Activated naive CD4-positive, alpha-beta T cell treated with anti-CD3 and anti-CD28 coated beads for 36 hours (primary cell): Measurements from ENCODE around the gene ZSCAN25. TPM values are rescaled to one million over a fixed set of nuclear protein-coding genes. Genes with fewer than 3 reads are reported as not detected.

Experiments
- CTCF ChIA-PET: fragments of 350-600 bp; sonication (Branson Sonifier 250); formaldehyde crosslinking; loops from one replicate; lab custom pipeline; 2021; ENCODE audit warnings: antibody characterized with exemption; lab: Charles Lee
- DNase-seq: peaks from one replicate; pipeline ENCODE4 v3.0.0-alpha.2; 2020
- H3K27ac Mint-ChIP-seq: one replicate; pipeline ENCODE4 v1.8.0; 2021; ENCODE audit warnings: mild to moderate bottlenecking, mixed read lengths
- H3K27me3 Mint-ChIP-seq: one replicate; pipeline ENCODE4 v1.8.0; 2021; ENCODE audit warnings: low read depth, mixed read lengths
- H3K36me3 Mint-ChIP-seq: one replicate; pipeline ENCODE4 v1.8.0; 2021; ENCODE audit warnings: low read depth, mixed read lengths
- H3K4me1 Mint-ChIP-seq: one replicate; pipeline ENCODE4 v1.8.0; 2021; ENCODE audit warnings: low read depth, mixed read lengths
- H3K4me3 Mint-ChIP-seq: one replicate; pipeline ENCODE4 v1.8.0; 2021; ENCODE audit warnings: mild to moderate bottlenecking, moderate library complexity, mixed read lengths
- H3K9me3 Mint-ChIP-seq: one replicate; pipeline ENCODE4 v1.8.0; 2021; ENCODE audit warnings: mixed read lengths
- intact Hi-C: fragments of 100-400 bp; cut with micrococcal nuclease; formaldehyde crosslinking; loops from one replicate; pipeline ENCODE4 v1.15.1; 2023
- total RNA-seq, 2 experiments: library from RNA; stranded (reverse); gene quantifications; one replicate each; pipeline ENCODE4 v1.2.3, GENCODE V29; 2021

Gene ZSCAN25
- total RNA-seq, 2 experiments from 2014 or later: 20.7 to 22.3 TPM

- Mint-ChIP-seq H3K27ac (peak overlapping the region; percentile 96), H3K36me3 (peaks cover 72% of the 10 kb centered on the region), H3K4me1 (peaks cover 70% of the 10 kb centered on the region), H3K4me3 (no peak overlapping the region), H3K9me3 (no peaks in the 10 kb centered on the region), H3K27me3 (no peaks in the 10 kb centered on the region)
- CTCF ChIA-PET: interaction anchor here (1.0 kb wide), 1 partner anchor 9 kb away, joined by 3 read pairs; no protein-coding TSS in a partner anchor
- intact Hi-C loops: no loop called here
- no peak for DNase-seq
Observed at GRCh38 chr7:99621271-99621670, 4.5 kb downstream of the ZSCAN25 start.

- intact Hi-C loops: no loop called here
- no peaks in the 10 kb centered on the region for H3K9me3 Mint-ChIP-seq
- H3K4me1 Mint-ChIP-seq: peaks cover 75% of the 10 kb centered on the region
- peaks cover 79% of the 10 kb centered on the region for H3K36me3 Mint-ChIP-seq
- peak overlapping the region; percentile 96 for H3K27ac Mint-ChIP-seq
- no peak overlapping the region for H3K4me3 Mint-ChIP-seq
- no peak for DNase-seq
- no peaks in the 10 kb centered on the region for H3K27me3 Mint-ChIP-seq
- CTCF ChIA-PET: interaction anchor here (0.9 kb wide), 2 partner anchors 8 to 97 kb away, joined by 3 read pairs; no protein-coding TSS in a partner anchor
Observed at GRCh38 chr7:99622596-99622995, 5.8 kb downstream of the ZSCAN25 start.

DNA sequence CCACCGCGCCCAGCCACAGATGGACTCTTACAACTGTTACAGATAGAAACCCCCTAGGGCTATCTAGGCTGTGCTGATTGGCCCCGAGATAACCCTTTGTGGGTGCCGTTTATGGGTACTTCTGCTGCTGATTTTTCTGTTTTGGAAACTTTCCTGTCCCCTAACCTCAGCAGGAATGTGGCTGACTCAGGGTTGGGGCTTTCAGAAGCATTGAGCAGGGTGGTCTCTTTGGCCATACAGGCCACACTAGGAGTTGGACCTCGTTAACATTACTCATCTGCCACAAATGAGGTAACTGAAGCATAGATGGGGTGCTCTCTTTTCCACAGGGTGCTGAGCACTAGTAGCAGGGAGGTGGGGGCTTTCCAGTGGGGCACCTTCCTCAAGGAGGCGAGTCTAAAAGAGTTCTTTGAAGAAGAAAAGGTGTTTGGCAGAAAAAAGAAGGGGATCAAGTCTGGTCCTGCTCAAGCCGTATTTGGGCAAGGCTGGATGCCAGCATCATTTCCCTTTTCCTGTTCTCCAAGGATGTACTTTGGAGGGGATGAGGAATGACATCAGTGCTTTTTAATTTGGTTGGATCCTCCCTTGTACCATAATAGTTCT lies 6.4 kb downstream of the ZSCAN25 start:
- H3K27ac Mint-ChIP-seq: peak overlapping the region; percentile 96
- peaks cover 79% of the 10 kb centered on the region for H3K36me3 Mint-ChIP-seq
- H3K4me1 Mint-ChIP-seq: peaks cover 69% of the 10 kb centered on the region
- H3K4me3 Mint-ChIP-seq: peak overlapping the region; percentile 91
- no peaks in the 10 kb centered on the region for H3K27me3 Mint-ChIP-seq
- DNase-seq: peak; percentile 56
- H3K9me3 Mint-ChIP-seq: no peaks in the 10 kb centered on the region
- CTCF ChIA-PET: no interaction called here
- intact Hi-C loops: loop anchor here (1.0 kb wide), 1 partner anchor 14 kb away; no protein-coding TSS in a partner anchor

DNA sequence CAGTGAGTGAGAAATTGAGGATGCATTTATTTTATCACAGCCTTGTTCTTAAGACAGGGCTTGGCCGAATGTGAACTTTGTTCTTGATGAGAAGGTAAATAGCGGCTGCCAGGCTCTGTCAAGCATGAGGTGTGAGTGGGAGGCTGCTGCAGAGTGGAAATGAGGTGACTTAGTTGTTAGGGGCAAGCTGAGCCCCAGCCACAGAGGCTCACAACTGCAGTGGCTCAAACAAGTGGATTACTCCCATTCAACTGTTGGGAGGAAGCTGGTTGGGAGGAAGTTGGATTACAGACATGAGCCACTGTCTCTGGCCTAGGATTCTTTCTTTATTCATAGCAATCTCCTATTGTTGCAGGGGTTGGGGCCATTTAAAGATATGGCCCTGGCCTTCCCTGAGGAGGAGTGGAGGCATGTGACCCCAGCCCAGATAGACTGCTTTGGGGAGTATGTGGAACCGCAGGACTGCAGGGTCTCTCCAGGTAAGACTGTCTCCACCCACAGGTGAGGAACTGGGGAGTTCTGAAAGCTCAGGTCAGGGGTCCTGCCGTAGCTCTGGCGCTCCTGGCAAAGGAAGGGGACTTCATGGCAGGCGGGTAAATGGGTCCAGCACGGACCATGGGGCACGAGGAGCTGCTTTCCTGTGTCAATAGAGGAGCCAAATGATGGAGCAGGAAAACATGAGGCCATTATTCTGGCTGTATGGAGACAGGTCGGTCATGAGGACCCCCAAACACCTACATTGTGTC lies 7.1 kb downstream of the ZSCAN25 start:
- peak; percentile 67 for DNase-seq
- Mint-ChIP-seq H3K27ac (peak overlapping the region; percentile 96), H3K4me3 (peak overlapping the region; percentile 91), H3K4me1 (peaks cover 62% of the 10 kb centered on the region), H3K9me3 (no peaks in the 10 kb centered on the region), H3K27me3 (no peaks in the 10 kb centered on the region), H3K36me3 (peaks cover 79% of the 10 kb centered on the region)
- intact Hi-C loops: loop anchor here (1.0 kb wide), 3 partner anchors 8 to 152 kb away; partner anchors contain the start of genes ZNF789 and ZSCAN25
- CTCF ChIA-PET: interaction anchor here (0.7 to 1.0 kb wide), 3 partner anchors 98 to 412 kb away, joined by 3 read pairs; no protein-coding TSS in a partner anchor

DNA sequence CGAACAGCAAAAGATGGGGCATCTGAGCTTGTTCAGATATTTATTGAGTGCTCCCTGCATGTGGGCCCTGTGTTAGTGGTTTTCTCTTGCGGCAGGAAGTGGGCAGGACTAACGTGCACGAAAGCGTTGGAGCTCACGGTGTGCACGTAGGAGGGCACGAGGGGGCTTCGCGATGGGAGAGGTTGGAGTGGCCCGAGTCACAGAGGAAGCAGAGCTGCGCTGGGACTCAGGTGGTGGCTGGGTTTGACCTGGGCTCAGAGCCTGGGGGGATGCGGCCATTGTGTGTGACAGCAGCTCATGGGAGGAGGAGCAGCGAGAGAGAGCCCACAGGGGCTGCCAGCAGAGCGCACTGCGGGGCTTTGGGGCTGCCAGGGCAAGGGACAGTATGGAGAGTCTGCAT lies 7.7 kb downstream of the ZSCAN25 start:
- H3K4me1 Mint-ChIP-seq: peaks cover 59% of the 10 kb centered on the region
- H3K27ac Mint-ChIP-seq: peak overlapping the region; percentile 96
- intact Hi-C loops: loop anchor here (1.0 kb wide), 2 partner anchors 8 to 152 kb away; partner anchors contain the start of genes ZNF789 and ZSCAN25
- peak overlapping the region; percentile 91 for H3K4me3 Mint-ChIP-seq
- no peaks in the 10 kb centered on the region for H3K27me3 Mint-ChIP-seq
- peaks cover 77% of the 10 kb centered on the region for H3K36me3 Mint-ChIP-seq
- peak; percentile 87 for DNase-seq
- H3K9me3 Mint-ChIP-seq: no peaks in the 10 kb centered on the region
- CTCF ChIA-PET: interaction anchor here (0.6 to 1.0 kb wide), 5 partner anchors 99 to 411 kb away, joined by 3 to 4 read pairs (median 3); no protein-coding TSS in a partner anchor

DNA sequence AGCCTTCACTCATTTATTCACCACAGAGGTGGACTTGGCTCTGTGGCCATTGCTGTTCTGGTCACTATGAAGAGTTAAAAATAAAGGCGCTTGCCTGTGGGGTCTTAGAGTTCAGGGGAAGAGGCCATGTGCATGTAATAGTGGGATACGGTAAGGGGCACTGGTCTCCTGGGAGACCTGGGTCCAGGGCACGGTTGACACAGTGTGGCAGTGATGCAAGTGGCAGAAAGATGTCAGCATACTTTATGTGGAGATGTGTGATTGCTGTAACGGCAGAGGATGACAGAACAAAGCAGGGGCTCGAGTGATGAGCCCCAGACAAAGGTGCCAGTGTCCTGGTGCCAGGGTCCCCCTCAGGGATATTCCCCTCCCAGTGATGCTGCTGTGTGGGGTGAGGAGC lies 8.6 kb downstream of the ZSCAN25 start:
- DNase-seq: no peak
- intact Hi-C loops: no loop called here
- peaks cover 65% of the 10 kb centered on the region for H3K4me1 Mint-ChIP-seq

GRCh38 chr7:99625961-99626360 lies 9.2 kb downstream of the ZSCAN25 start:
- Mint-ChIP-seq H3K9me3 (no peaks in the 10 kb centered on the region), H3K4me1 (peaks cover 71% of the 10 kb centered on the region), H3K27ac (peak overlapping the region; percentile 96), H3K4me3 (peak overlapping the region; percentile 91), H3K36me3 (peaks cover 82% of the 10 kb centered on the region), H3K27me3 (no peaks in the 10 kb centered on the region)
- intact Hi-C loops: no loop called here
- DNase-seq: no peak
- CTCF ChIA-PET: no interaction called here

More for the DNA sequence above, 8.6 kb downstream of the ZSCAN25 start:
- Mint-ChIP-seq H3K9me3 (no peaks in the 10 kb centered on the region), H3K27me3 (no peaks in the 10 kb centered on the region), H3K36me3 (peaks cover 78% of the 10 kb centered on the region), H3K4me3 (peak overlapping the region; percentile 91), H3K27ac (peak overlapping the region; percentile 96)
- CTCF ChIA-PET: interaction anchor here (1.0 kb wide), 1 partner anchor 215 kb away, joined by 4 read pairs; no protein-coding TSS in a partner anchor

- no peak for DNase-seq
- Mint-ChIP-seq H3K4me3 (peak overlapping the region; percentile 91), H3K27me3 (no peaks in the 10 kb centered on the region), H3K9me3 (no peaks in the 10 kb centered on the region), H3K36me3 (peaks cover 81% of the 10 kb centered on the region), H3K4me1 (peaks cover 73% of the 10 kb centered on the region), H3K27ac (peak overlapping the region; percentile 96)
- intact Hi-C loops: no loop called here
- CTCF ChIA-PET: no interaction called here
Observed at GRCh38 chr7:99626661-99627060, 9.9 kb downstream of the ZSCAN25 start.

GRCh38 chr7:99627513-99627912 lies 10.8 kb downstream of the ZSCAN25 start:
- no peak overlapping the region for H3K4me3 Mint-ChIP-seq
- intact Hi-C loops: no loop called here

DNA sequence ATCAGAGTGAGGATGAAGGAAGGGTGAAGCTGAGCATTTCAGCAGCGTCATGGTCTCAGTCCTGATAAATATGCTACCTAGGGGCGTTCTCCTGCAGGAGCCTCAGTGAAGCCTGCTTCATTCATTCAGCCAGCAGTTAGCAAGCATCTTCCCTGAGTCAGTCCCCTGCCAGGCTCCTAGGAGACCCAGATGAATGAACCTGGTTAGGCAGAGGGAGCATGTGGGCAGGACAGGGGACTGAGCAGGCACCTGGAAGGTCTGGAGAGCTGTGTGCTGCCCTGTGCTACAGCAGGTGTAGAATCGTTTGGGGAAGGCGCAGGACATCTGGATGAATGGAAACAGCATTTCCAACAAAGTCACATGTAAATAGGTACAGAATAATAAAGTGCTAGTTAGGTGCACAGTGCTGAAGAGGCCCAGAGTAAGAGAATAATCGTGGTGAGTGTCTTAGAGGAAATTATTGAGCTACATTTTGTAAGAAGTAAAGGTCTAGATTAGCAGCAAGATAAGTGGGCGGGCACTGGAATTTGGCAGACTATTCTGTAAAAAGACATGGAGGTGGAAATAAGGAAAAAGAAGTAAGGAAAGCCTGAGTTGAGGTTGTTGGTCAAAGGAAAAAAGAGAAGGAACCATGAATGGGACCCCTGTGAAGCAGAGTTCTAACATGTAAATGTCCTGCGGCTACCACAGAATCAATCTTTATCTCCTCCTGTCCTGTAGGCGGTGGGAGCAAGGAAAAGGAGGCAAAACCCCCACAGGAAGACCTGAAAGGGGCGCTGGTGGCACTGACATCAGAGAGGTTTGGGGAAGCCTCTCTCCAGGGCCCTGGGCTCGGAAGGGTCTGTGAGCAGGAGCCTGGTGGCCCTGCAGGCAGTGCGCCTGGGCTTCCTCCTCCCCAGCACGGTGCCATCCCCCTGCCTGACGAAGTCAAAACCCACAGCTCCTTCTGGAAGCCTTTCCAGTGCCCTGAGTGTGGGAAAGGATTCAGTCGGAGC lies 12.0 kb downstream of the ZSCAN25 start:
- H3K4me1 Mint-ChIP-seq: peaks cover 72% of the 10 kb centered on the region
- H3K27me3 Mint-ChIP-seq: no peaks in the 10 kb centered on the region

More at GRCh38 chr7:99627513-99627912, 10.8 kb downstream of the ZSCAN25 start:
- H3K27ac Mint-ChIP-seq: peak overlapping the region; percentile 17
- peaks cover 82% of the 10 kb centered on the region for H3K36me3 Mint-ChIP-seq
- peaks cover 76% of the 10 kb centered on the region for H3K4me1 Mint-ChIP-seq
- no peak for DNase-seq
- no peaks in the 10 kb centered on the region for H3K9me3 Mint-ChIP-seq
- CTCF ChIA-PET: no interaction called here
- no peaks in the 10 kb centered on the region for H3K27me3 Mint-ChIP-seq

DNA sequence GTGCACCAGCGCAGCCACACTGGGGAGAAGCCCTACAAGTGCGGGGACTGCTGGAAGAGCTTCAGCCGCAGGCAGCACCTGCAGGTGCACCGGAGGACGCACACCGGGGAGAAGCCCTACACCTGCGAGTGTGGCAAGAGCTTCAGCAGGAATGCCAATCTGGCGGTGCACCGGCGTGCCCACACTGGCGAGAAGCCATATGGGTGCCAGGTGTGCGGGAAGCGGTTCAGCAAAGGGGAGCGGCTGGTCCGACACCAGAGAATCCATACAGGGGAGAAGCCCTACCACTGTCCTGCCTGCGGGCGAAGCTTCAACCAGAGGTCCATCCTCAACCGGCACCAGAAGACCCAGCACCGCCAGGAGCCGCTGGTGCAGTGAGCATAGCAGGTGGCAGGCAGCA lies 12.9 kb downstream of the ZSCAN25 start:
- Mint-ChIP-seq H3K36me3 (peaks cover 70% of the 10 kb centered on the region), H3K4me3 (no peak overlapping the region), H3K4me1 (peaks cover 68% of the 10 kb centered on the region), H3K27me3 (no peaks in the 10 kb centered on the region), H3K27ac (no peak overlapping the region), H3K9me3 (no peaks in the 10 kb centered on the region)
- no peak for DNase-seq
- CTCF ChIA-PET: interaction anchor here (0.6 to 1.2 kb wide), 2 partner anchors 13 to 193 kb away, joined by 3 to 5 read pairs; partner anchors contain the start of gene ZSCAN25
- intact Hi-C loops: loop anchor here (2.0 to 5.0 kb wide), 2 partner anchors 19 to 288 kb away; partner anchors contain the start of gene TRIM4

More for the DNA sequence above, 12.0 kb downstream of the ZSCAN25 start:
- DNase-seq: no peak
- Mint-ChIP-seq H3K4me3 (no peak overlapping the region), H3K36me3 (peaks cover 75% of the 10 kb centered on the region), H3K27ac (peak overlapping the region; percentile 37), H3K9me3 (no peaks in the 10 kb centered on the region)
- intact Hi-C loops: no loop called here
- CTCF ChIA-PET: interaction anchor here (0.6 kb wide), 1 partner anchor 194 kb away, joined by 3 read pairs; no protein-coding TSS in a partner anchor
